K562 (cell line): Measurements from ENCODE around the gene CALU. TPM values are rescaled to one million over a fixed set of nuclear protein-coding genes. Genes with fewer than 3 reads are reported as not detected.
A peak's percentile ranks its signal among the peaks of the same experiment; 100 is the strongest.

Source experiments
- MCM2 ChIP-seq: fragments of 450-650 bp; IDR thresholded peaks from 2 replicates; pipeline ENCODE4 v1.6.1; 2017; ENCODE audit warnings: low read depth, mild to moderate bottlenecking
- NR2C2 ChIP-seq, 2 experiments: fragments of 200-800 bp in 1 of 2; sonication (Bioruptor generic) in 1 of 2; sonication (generic) in 1 of 2; formaldehyde crosslinking in 1 of 2; IDR thresholded peaks; 2 replicates each; pipeline versions ENCODE4 v1.6.1 to v1.8.0; 2016 to 2022; ENCODE audit warnings: mild to moderate bottlenecking in 1 of 2, missing compliant biosample characterization in 1 of 2, missing genetic modification characterization in 1 of 2, missing genetic modification reagents in 1 of 2
- OTX1 ChIP-seq: fragments of 450-650 bp; formaldehyde crosslinking; IDR thresholded peaks from 2 replicates; pipeline ENCODE4 v1.4.0; 2022; ENCODE audit warnings: mild to moderate bottlenecking
- XRCC5 ChIP-seq: fragments of 200-400 bp; formaldehyde crosslinking; IDR thresholded peaks from 2 replicates; pipeline ENCODE4 v1.6.1; 2017; ENCODE audit warnings: low read depth, mild to moderate bottlenecking, low read length
- ZNF347 ChIP-seq: fragments of 450-650 bp; formaldehyde crosslinking; IDR thresholded peaks from 2 replicates; pipeline ENCODE4 v1.4.0; 2020; ENCODE audit warnings: low read depth, mild to moderate bottlenecking, moderate library complexity
- ZNF589 ChIP-seq: fragments of 200-800 bp; sonication (Bioruptor generic); IDR thresholded peaks from 2 replicates; pipeline ENCODE4 v1.6.1; 2016; ENCODE audit warnings: low read depth, missing genetic modification characterization, missing compliant biosample characterization
- ZNF592 ChIP-seq: fragments of 450-650 bp; IDR thresholded peaks from 2 replicates; pipeline ENCODE4 v1.6.1; 2017; ENCODE audit warnings: antibody characterized with exemption, mild to moderate bottlenecking
- ZNF76 ChIP-seq: fragments of 250-450 bp; sonication (Bioruptor Pico); IDR thresholded peaks from 2 replicates; pipeline ENCODE4 v1.4.0; 2020; ENCODE audit warnings: mild to moderate bottlenecking, moderate library complexity, borderline replicate concordance
- polyA plus RNA-seq, 8 experiments: library from polyadenylated mRNA; depleted of rRNA in 4 of 8; stranded (reverse) in 5 of 8; unstranded in 3 of 8; fragments of >200 nt; fragmentation: Nextera tagmentation in 2 of 8; fragmentation: Illumina TruSeq in 1 of 8; extraction: Ambion mirVana in 2 of 8; extraction: Trizol in 1 of 8; gene quantifications; 2 replicates each; pipeline versions ENCODE4 v1.2.1 to v1.2.3, GENCODE V29; 2011 to 2014; ENCODE audit warnings: inconsistent platforms in 1 of 8, missing spikeins in 1 of 8
- total RNA-seq, 7 experiments: library from RNA; depleted of rRNA in 6 of 7; stranded (reverse); fragments of >200 nt in 6 of 7; fragmentation: Illumina TruSeq in 2 of 7; extraction: Trizol in 2 of 7; gene quantifications; 2 replicates each; pipeline versions ENCODE4 v1.2.1 to v1.2.3, GENCODE V29; 2011 to 2021; ENCODE audit warnings: low replicate concordance in 1 of 7
- TF ChIP-seq, protein P1 (sequence below): fragments of 450-650 bp; IDR thresholded peaks from one replicate; pipeline ENCODE4 v1.6.1; 2018; ENCODE audit warnings: mild to moderate bottlenecking, moderate library complexity; ENCODE audit not compliant: partially characterized antibody
- TF ChIP-seq, protein P2 (sequence below): fragments of 450-650 bp; formaldehyde crosslinking; IDR thresholded peaks from 2 replicates; pipeline ENCODE4 v1.4.0; 2022; ENCODE audit warnings: mild to moderate bottlenecking, moderate library complexity

Gene CALU
- total and polyA plus RNA-seq, 9 of the 15 experiments (the other 6 are each of a cell fraction or from before 2014, with no cell fraction given): 166 to 286 (median 215) TPM

- TF ChIP-seq, protein P1, sequence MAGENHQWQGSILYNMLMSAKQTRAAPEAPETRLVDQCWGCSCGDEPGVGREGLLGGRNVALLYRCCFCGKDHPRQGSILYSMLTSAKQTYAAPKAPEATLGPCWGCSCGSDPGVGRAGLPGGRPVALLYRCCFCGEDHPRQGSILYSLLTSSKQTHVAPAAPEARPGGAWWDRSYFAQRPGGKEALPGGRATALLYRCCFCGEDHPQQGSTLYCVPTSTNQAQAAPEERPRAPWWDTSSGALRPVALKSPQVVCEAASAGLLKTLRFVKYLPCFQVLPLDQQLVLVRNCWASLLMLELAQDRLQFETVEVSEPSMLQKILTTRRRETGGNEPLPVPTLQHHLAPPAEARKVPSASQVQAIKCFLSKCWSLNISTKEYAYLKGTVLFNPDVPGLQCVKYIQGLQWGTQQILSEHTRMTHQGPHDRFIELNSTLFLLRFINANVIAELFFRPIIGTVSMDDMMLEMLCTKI: no peak
- TF ChIP-seq, protein P2, sequence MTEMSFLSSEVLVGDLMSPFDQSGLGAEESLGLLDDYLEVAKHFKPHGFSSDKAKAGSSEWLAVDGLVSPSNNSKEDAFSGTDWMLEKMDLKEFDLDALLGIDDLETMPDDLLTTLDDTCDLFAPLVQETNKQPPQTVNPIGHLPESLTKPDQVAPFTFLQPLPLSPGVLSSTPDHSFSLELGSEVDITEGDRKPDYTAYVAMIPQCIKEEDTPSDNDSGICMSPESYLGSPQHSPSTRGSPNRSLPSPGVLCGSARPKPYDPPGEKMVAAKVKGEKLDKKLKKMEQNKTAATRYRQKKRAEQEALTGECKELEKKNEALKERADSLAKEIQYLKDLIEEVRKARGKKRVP (CRISPR knock-in tag): no peak
- TF ChIP-seq NR2C2 (CRISPR knock-in tag; IDR thresholded peaks at IDR 0.05) (peak; percentile 57; the same call in 1 of the 2 replicates), NR2C2 (tag; IDR thresholded peaks at IDR 0.05) (0 out of 2 replicates have a peak, but pooled peaks have one; percentile 34), OTX1 (CRISPR knock-in tag) (no peak), ZNF347 (CRISPR knock-in tag) (0 out of 2 replicates have a peak, but pooled peaks have one; percentile 25), MCM2 (no peak), ZNF589 (CRISPR knock-in tag) (no peak), ZNF592 (peak; percentile 94), ZNF76 (CRISPR knock-in tag) (peak; percentile 46; the same call in 1 of the 2 replicates), XRCC5 (peak; percentile 62; the same call in 1 of the 2 replicates)
Observed at GRCh38 chr7:128792471-128793180, 53.5 kb downstream of the CALU start (continued).
